ENCODE data around the gene FOXF1. TPM values are rescaled to one million over a fixed set of nuclear protein-coding genes. Genes with fewer than 3 reads are reported as not detected.
A peak's percentile ranks its signal among the peaks of the same experiment; 100 is the strongest.

The FOXF1 gene
- total RNA-seq, 2 experiments from 2014 or later, result not detected

DNA sequence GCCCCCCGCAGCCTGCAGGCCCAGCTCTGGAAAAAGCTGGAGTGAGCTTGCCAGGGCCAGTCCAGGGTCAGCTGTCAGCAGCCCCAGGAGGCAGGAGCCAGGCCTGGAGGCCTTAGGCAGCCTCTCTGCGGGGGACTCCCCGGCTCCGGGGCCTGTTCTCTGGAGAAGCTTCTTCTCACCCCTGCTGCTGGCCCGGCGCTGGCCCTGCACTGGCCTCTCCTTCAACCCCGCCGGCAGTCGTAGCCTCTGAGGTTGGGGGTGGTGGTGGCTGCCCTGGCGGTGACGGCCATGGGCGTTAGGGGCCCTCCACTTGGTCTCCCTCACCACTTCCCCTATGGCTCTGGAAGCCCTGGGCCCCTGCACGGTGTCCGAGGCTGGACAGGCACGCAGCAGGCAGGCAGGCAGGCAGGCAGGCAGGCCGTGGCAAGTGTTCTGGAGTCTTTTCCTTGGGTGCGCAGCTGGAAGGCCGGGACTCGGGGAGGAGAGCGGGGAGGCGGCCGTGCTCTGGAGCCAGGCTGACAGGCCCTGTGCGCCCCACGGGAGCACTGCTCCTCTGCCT lies 2.1 kb downstream of the FOXF1 start:
- CTCF ChIA-PET, result no interaction called here
- no peak for DNase-seq
- H3K36me3 Mint-ChIP-seq (ENCODE audit: low read depth), result no peaks in the 10 kb centered on the region
- no peak overlapping the region for H3K4me3 Mint-ChIP-seq
- H3K27ac Mint-ChIP-seq, result no peak overlapping the region
- no peaks in the 10 kb centered on the region for H3K9me3 Mint-ChIP-seq
- H3K4me1 Mint-ChIP-seq, result peaks cover 13% of the 10 kb centered on the region
- POLR2A ChIA-PET, result no interaction called here
- peaks cover 64% of the 10 kb centered on the region for H3K27me3 Mint-ChIP-seq

DNA sequence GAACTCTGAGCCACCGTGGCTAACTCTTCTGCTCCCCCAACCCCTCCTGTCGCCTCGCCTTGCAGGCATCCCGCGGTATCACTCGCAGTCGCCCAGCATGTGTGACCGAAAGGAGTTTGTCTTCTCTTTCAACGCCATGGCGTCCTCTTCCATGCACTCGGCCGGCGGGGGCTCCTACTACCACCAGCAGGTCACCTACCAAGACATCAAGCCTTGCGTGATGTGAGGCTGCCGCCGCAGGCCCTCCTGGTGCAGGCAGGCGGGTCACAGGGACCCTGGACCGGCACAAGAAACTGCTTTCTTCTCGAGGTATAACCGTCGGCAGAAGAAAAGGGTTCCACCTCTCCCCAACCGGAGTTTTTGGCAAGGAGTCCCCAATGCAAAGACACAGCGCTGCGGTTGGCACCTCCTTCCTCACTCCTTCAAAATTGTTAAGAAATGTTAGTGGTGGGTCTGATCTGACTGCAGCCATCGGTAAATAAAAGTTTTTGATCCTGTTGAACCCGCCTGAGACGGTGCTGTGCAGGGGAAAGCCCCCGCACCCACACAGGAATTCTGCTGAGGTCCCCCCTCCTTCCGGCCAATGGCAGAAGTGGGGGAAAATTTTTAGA lies 2.6 kb downstream of the FOXF1 start:
- Mint-ChIP-seq H3K27ac (no peak overlapping the region), H3K4me3 (no peak overlapping the region), H3K27me3 (peaks cover 64% of the 10 kb centered on the region), H3K4me1 (peaks cover 8% of the 10 kb centered on the region), H3K9me3 (no peaks in the 10 kb centered on the region), H3K36me3 (ENCODE audit: low read depth) (no peaks in the 10 kb centered on the region)
- no peak for DNase-seq
- ChIA-PET CTCF (no interaction called here), POLR2A (no interaction called here)

DNA sequence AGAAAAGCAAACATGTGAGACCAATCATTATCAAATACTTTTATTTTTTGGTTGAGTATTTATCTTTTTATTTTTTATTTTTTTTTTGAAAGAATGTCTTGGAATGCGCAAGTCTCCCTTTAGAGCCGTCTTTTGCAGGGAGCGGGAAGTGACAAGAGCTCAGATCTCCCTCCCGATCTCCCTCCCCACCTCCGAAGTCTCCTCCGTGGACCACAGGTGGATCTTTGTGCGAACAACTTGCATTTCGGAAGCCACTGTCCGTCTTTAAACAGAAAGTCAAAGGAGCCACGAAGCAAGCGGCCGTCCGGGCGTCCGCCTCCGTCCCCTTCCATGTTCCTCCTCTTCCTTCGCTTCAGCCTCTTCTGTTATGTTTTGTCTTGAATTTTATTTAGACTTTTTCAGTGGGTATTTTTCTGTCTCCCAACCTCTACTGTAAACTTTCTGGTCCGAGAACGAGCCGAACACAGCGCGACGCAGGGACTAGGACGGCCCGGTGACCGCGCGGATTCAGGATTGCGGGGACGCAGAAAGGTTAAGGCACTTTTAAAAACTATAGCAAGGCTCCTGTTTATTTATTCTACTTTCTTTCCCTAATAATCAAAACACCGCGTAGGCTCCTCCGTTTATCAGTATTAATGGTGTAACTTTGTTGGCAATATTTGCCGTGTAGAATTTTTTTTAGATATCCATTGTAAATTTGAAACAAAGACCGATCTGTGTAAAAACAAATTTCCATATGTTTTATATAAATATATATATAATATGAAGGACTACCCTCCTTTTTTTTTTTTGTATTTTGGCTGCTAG lies 3.3 kb downstream of the FOXF1 start:
- CTCF ChIA-PET, result no interaction called here
- Mint-ChIP-seq H3K27me3 (peaks cover 70% of the 10 kb centered on the region), H3K36me3 (ENCODE audit: low read depth) (no peaks in the 10 kb centered on the region), H3K9me3 (no peaks in the 10 kb centered on the region), H3K4me3 (no peak overlapping the region), H3K4me1 (peaks cover 7% of the 10 kb centered on the region), H3K27ac (peak overlapping the region; percentile 42)
- POLR2A ChIA-PET, result no interaction called here
- no peak for DNase-seq

DNA sequence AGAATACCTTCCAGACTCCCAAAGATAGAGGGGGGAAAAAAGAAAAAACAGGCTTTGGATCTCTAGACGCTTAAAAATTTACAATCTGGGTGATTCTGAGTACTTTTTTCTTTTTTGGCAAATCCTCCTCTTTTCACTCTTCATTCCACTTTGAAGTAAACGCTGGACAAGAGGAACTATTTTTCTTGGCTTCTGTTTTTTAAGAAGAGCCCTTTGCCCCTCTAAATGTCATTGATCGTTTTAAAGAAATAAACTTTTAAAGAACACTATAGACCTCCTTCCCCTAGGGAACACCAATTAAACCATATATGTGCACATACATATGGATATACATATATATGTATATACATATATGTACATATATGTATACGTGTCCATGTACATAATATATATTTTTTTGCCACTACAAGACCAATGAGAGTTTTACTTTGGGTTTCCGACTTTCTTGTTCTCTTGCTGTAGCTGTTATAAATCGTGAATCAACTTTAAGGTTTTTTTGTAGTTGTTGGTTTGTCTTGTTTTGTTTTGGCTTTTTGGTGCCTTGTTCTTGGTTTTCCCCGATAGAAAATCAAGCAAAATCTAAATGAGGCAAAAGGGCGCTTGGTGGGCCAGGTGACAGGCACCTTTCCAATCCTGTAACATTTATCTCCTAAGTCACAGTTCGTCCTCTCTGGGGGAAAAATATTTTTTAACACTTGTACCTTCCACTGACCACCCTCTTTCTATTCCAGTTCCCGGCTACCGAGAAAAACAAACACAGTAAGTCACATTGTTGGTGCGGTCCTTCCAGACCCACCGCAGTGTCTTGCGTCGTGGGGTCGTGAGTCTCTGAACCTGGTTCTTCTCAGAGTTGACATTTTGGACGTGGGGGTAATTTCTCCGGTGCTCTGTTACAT lies 4.4 kb downstream of the FOXF1 start:
- peak overlapping the region; percentile 46 for H3K27ac Mint-ChIP-seq

DNA sequence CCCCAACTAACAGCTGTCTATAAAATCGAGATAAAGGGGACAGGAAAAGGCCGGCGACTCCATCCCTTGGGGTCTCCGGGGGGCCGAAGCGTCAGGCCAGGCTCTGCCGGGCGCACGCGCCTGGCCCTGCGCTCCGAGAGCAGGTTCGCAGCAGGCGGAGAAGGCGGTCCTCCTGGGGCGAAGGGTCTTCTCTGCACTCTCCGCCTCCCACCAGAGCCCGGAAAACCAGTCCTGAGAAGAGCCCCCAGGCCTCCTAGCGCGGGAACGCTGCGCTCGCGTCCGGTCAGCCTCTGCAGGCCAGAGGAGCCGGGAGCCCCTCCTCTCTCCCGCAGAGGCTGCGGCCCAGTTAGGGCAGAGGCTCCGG lies 5.1 kb downstream of the FOXF1 start:
- H3K27me3 Mint-ChIP-seq, result peaks cover 74% of the 10 kb centered on the region
- POLR2A ChIA-PET, result no interaction called here

More for the DNA sequence above, 4.4 kb downstream of the FOXF1 start:
- no peak for DNase-seq
- Mint-ChIP-seq H3K36me3 (ENCODE audit: low read depth) (no peaks in the 10 kb centered on the region), H3K9me3 (no peaks in the 10 kb centered on the region), H3K4me3 (no peak overlapping the region), H3K27me3 (peaks cover 73% of the 10 kb centered on the region), H3K4me1 (peaks cover 3% of the 10 kb centered on the region)
- CTCF ChIA-PET, result no interaction called here
- POLR2A ChIA-PET, result no interaction called here

DNA sequence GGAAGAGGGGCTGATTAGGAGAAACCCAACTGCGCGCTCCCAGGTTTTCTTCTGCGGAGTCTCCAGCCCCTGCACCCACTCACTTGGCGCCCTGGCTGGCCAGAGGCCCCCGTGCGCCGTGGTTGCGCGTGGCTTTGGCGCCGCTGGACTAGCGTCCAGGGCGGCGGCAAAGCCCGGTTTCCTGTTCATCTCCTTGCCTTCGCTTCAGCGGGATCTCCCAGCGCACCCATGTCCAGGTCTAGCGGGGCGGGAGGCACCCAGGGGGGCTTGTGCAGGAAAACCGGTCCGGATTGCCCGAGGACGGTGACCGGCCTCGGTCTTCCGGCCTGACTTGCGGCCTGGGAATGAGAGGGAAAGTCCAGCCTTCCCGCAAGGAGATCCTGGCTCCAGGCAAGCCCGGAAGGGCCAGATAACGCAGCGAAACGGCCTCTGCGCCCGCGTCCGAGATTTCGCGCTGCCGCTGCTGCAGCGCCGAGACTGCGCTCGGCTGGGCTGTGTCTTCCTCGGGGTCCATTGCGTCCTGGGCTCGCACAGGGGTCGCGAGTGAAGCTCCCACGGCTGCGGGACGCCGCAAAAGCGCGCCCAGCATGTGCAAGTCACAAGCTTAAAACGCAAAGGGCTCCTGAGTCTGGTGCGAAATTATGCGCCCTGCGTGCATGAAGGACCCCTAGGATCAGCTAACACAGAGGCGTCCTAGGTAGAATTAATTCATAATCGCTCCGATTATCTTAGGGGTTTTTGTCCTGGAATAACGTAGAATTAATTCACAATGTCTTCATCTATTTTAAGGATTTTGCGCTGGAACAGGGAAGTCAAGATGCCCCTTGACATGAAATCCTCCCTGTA lies 5.7 kb downstream of the FOXF1 start:
- Mint-ChIP-seq H3K27me3 (peaks cover 71% of the 10 kb centered on the region), H3K9me3 (no peaks in the 10 kb centered on the region), H3K36me3 (ENCODE audit: low read depth) (no peaks in the 10 kb centered on the region), H3K4me1 (peaks cover 1% of the 10 kb centered on the region), H3K27ac (no peak overlapping the region), H3K4me3 (no peak overlapping the region)
- no peak for DNase-seq
- ChIA-PET POLR2A (no interaction called here), CTCF (interaction anchor here (1.5 to 1.9 kb wide), 2 partner anchors 9 to 39 kb away, joined by 4 to 7 read pairs; no protein-coding TSS in a partner anchor)

More for the DNA sequence above, 5.1 kb downstream of the FOXF1 start:
- H3K27ac Mint-ChIP-seq, result no peak overlapping the region
- peaks cover 3% of the 10 kb centered on the region for H3K4me1 Mint-ChIP-seq
- CTCF ChIA-PET, result no interaction called here
- H3K9me3 Mint-ChIP-seq, result no peaks in the 10 kb centered on the region
- no peak for DNase-seq
- H3K36me3 Mint-ChIP-seq (ENCODE audit: low read depth), result no peaks in the 10 kb centered on the region
- no peak overlapping the region for H3K4me3 Mint-ChIP-seq

DNA sequence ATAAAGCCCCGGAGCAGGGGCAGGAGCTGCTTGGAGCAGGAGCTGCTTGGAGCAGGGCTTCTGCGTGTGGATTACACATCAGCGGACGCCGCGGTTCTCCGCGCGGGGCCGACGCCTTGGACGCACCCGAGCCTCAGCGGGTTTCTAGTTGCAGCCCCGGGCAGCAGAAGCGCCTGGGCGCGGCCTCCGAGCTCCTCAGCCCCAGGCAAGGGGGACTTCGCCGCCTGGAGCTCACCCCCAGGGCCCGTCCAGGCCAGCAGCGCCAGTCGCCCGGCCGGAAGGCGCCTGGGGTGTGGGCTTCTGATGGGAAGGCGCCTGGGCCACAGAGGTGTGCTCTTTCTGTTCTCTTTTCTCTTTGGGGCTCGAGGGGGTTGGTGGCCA lies 6.3 kb downstream of the FOXF1 start:
- H3K4me3 Mint-ChIP-seq, result no peak overlapping the region
- CTCF ChIA-PET, result interaction anchor here (1.5 to 1.9 kb wide), 2 partner anchors 10 to 39 kb away, joined by 4 to 7 read pairs; no protein-coding TSS in a partner anchor
- POLR2A ChIA-PET, result no interaction called here
- no peak for DNase-seq
- no peaks in the 10 kb centered on the region for H3K9me3 Mint-ChIP-seq
- peak overlapping the region; percentile 77 for H3K27ac Mint-ChIP-seq
- H3K36me3 Mint-ChIP-seq (ENCODE audit: low read depth), result no peaks in the 10 kb centered on the region
- peaks cover under 1% of the 10 kb centered on the region for H3K4me1 Mint-ChIP-seq
- peaks cover 68% of the 10 kb centered on the region for H3K27me3 Mint-ChIP-seq

DNA sequence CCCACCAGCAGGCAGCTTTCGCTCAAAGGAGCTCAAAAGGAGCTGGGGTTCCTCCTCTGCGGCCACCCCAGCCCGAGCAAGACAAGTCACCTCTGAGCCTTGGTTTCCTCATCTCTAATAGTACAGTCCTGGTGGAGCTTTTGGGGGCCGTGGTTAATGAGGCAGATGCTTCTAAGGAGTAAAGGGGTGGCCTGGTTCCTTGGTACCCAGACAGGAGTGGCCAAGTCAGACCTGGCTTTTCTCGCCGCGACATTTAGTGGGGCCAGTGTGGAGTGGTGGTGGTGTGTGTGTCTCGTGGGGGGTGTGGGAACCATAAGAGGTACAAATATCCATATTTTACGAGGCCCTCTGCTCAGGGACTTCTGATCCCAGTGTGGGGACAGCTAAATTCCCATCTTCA lies 6.7 kb downstream of the FOXF1 start:
- POLR2A ChIA-PET, result no interaction called here
- no peak for DNase-seq
- no peak overlapping the region for H3K4me3 Mint-ChIP-seq
- H3K4me1 Mint-ChIP-seq, result no peaks in the 10 kb centered on the region
- H3K27me3 Mint-ChIP-seq, result peaks cover 66% of the 10 kb centered on the region
- peak overlapping the region; percentile 77 for H3K27ac Mint-ChIP-seq
- no peaks in the 10 kb centered on the region for H3K9me3 Mint-ChIP-seq
- no peaks in the 10 kb centered on the region for H3K36me3 Mint-ChIP-seq (ENCODE audit: low read depth)
- CTCF ChIA-PET, result interaction anchor here (0.6 to 1.9 kb wide), 4 partner anchors 9 to 40 kb away, joined by 3 to 7 read pairs (median 4); no protein-coding TSS in a partner anchor

DNA sequence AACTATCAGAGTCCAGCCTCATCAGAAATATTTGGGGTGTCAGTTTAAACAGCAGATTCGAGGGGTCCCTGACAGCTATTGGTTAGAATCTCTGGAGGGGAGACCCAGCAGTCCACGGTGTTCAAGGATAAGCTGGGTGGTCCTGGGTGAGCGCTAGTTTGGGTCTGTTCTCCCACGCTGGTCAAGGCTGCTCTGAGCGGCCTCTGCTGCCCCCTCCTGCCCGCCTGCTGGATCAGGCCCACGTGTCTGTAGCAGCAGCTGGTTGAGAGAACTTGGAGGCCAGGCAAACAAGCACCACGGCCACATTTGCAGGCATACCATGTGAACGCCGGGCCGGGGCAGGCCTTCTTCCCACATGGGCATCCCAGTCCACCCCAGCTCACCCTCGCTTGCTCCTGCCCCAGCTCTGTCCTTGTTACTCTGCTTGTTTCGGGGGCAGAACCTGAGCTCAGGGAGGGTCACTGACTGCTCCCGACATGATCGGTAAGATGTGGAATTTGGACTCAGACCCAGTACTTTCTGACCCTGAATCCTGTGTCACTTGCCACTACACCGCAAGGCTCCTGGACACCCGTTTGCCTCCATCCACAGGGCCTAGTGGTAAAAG lies 7.4 kb downstream of the FOXF1 start:
- DNase-seq, result peak; percentile 13
- CTCF ChIA-PET, result interaction anchor here (0.6 to 1.9 kb wide), 7 partner anchors 9 to 443 kb away, joined by 3 to 7 read pairs (median 3); no protein-coding TSS in a partner anchor
- no peak overlapping the region for H3K4me3 Mint-ChIP-seq
- peaks cover 63% of the 10 kb centered on the region for H3K27me3 Mint-ChIP-seq
- H3K4me1 Mint-ChIP-seq, result no peaks in the 10 kb centered on the region
- POLR2A ChIA-PET, result no interaction called here
- H3K9me3 Mint-ChIP-seq, result no peaks in the 10 kb centered on the region
- no peak overlapping the region for H3K27ac Mint-ChIP-seq
- H3K36me3 Mint-ChIP-seq (ENCODE audit: low read depth), result no peaks in the 10 kb centered on the region

DNA sequence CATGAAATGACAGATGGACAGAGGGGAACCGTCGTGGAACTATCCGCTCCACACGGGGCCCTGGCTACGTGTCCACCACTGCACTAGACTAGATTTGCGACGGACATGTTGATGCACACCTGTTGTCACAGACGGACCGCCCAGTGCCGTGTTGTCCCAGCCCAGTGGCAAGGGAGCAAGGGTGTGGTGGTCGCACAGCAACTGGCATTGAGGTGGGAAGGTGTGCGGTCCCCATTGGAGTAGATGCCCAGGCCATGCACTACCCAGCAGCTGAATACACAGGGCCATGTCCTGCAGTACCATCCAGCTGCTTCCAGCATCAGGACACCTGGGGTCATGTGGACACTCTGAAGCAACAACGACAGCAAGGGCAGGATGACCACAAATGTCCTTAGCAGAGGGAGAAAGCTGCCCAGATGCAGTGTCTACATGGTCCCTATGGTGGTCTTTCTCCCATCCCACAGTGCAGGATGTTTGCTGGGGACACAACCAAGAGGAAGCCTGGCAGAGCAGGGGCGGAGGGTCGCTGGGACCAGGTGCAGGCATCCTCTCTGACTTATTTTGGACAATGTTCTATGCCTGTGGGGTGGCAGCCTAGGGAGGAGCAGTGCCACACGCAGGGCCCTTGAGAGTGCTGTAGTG lies 8.8 kb downstream of the FOXF1 start:
- CTCF ChIA-PET, result interaction anchor here (1.2 to 1.4 kb wide), 2 partner anchors 36 to 444 kb away, joined by 3 to 4 read pairs; partner anchors contain the start of gene MTHFSD
- no peaks in the 10 kb centered on the region for H3K9me3 Mint-ChIP-seq
- no peaks in the 10 kb centered on the region for H3K36me3 Mint-ChIP-seq (ENCODE audit: low read depth)
- peak overlapping the region; percentile 5 for H3K27ac Mint-ChIP-seq
- DNase-seq, result no peak
- peaks cover 50% of the 10 kb centered on the region for H3K27me3 Mint-ChIP-seq
- H3K4me1 Mint-ChIP-seq, result no peaks in the 10 kb centered on the region
- POLR2A ChIA-PET, result no interaction called here
- H3K4me3 Mint-ChIP-seq, result no peak overlapping the region

DNA sequence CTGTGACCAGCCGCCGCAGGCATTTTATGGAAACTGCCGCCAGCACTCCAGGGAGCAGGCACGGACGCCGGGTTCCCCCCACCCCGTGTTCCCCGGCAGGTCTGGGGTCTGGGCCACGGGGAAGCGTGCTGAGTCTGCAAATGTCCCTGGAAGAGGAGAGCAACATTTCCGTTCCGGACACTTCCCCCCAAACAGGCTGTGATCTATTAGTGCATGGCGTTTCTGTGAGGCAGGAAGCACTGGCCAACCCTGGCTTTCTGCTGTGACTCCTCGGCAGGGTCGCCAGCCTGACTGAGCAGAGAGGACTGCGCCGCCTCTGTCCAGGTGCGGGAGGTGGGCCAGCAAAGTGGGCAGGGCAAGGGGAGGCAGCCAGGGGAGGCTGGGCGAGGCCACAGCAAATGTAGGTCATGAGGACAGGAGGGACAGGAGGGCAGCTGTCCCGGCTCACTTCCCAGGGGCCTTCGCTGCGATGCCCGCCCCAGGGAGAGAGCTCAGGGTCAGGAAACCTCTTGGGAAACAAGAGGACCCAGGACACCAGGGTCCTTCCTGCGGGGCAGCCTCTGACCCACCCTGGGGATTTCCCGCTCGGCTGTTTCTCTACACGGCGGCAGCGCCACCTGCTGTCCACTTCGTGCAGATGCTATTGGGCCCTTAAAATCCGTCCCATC lies 9.5 kb downstream of the FOXF1 start:
- H3K27me3 Mint-ChIP-seq, result peaks cover 43% of the 10 kb centered on the region
- H3K36me3 Mint-ChIP-seq (ENCODE audit: low read depth), result no peaks in the 10 kb centered on the region
- no peak overlapping the region for H3K27ac Mint-ChIP-seq
- ChIA-PET CTCF (interaction anchor here (1.2 kb wide), 1 partner anchor 35 kb away, joined by 4 read pairs; the partner anchor contains the start of gene MTHFSD), POLR2A (no interaction called here)
- H3K4me3 Mint-ChIP-seq, result no peak overlapping the region
- peak; percentile 45 for DNase-seq
- no peaks in the 10 kb centered on the region for H3K4me1 Mint-ChIP-seq
- H3K9me3 Mint-ChIP-seq, result no peaks in the 10 kb centered on the region

All from activated CD4-positive, alpha-beta T cell treated with anti-CD3 and anti-CD28 coated beads, Interleukin-2, amount 10 ng/mL, durations not matched to agents 7 days and 5 days (primary cell).